Stomach (tissue), 9 donors: ENCODE data around the gene KRTAP9-4. TPM values are rescaled to one million over a fixed set of nuclear protein-coding genes. Genes with fewer than 3 reads are reported as not detected.
"Not testable (repeated sequence)": the region's sequence is repeated elsewhere in the genome, so short reads cannot be mapped to it uniquely, and the experiment has no call there.

ENCODE experiments used
- DNase-seq, 2 donors: peaks; one replicate each; pipeline versions ENCODE4 v3.0.0 to v3.0.0-alpha.2; 2013 to 2019
- H3K27ac ChIP-seq, 5 donors: fragments of 200-600 bp in 4 of 5; sonication (generic) in 4 of 5; one replicate each; pipeline ENCODE4 v1.5.1; 2013 to 2019; ENCODE audit warnings: mild to moderate bottlenecking in 1 of 5, moderate library complexity in 1 of 5
- H3K27me3 ChIP-seq, 3 donors: fragments of 200-600 bp; sonication (generic); one replicate each; pipeline ENCODE4 v1.5.1; 2017 to 2019; ENCODE audit warnings: mixed run types in 1 of 3
- H3K36me3 ChIP-seq, 4 donors: fragments of 200-600 bp; sonication (generic); 1 replicate in 3 of 4; 2 replicates in 1 of 4; pipeline ENCODE4 v1.5.1; 2016 to 2019
- H3K4me1 ChIP-seq, 4 donors: fragments of 200-600 bp; sonication (generic); one replicate each; pipeline ENCODE4 v1.5.1; 2016 to 2019
- H3K4me3 ChIP-seq, 4 donors: fragments of 200-600 bp; sonication (generic) in 3 of 4; one replicate each; pipeline ENCODE4 v1.5.1; 2016 to 2019; ENCODE audit warnings: mild to moderate bottlenecking in 1 of 4
- H3K9me3 ChIP-seq, 4 donors: fragments of 200-600 bp; sonication (generic); one replicate each; pipeline ENCODE4 v1.5.1; 2016 to 2019
- CTCF ChIP-seq, 7 experiments: fragments of 450-650 bp in 4 of 7; fragments of 200-600 bp in 3 of 7; sonication (generic) in 3 of 7; IDR thresholded peaks; one replicate each; pipeline ENCODE4 v1.5.1; 2016 to 2019; ENCODE audit warnings: antibody characterized with exemption in 7 of 7, control low read depth in 2 of 7, mild to moderate bottlenecking in 1 of 7
- EP300 ChIP-seq: sonication (generic); formaldehyde crosslinking; IDR thresholded peaks from one replicate; pipeline ENCODE4 v1.6.1; 2017; ENCODE audit warnings: antibody characterized with exemption
- POLR2A ChIP-seq, 4 donors: fragments of 450-650 bp; IDR thresholded peaks; one replicate each; pipeline ENCODE4 v1.6.1; 2016; ENCODE audit warnings: antibody characterized with exemption in 4 of 4, control low read depth in 2 of 4, mild to moderate bottlenecking in 1 of 4, moderate library complexity in 1 of 4
- POLR2AphosphoS5 ChIP-seq, 3 donors: sonication (generic); formaldehyde crosslinking; IDR thresholded peaks; one replicate each; pipeline ENCODE4 v1.6.1; 2016; ENCODE audit warnings: antibody characterized with exemption in 3 of 3
- WGBS, 5 donors: extraction: QIAGEN DNeasy Blood & Tissue Kit in 3 of 5; methylation state at CpG; one replicate each; pipeline versions ENCODE4 v1.1.5 to v1.1.7; 2013 to 2018; 5-methylcytosine and 5-hydroxymethylcytosine counted together
- intact Hi-C: fragments of 100-400 bp; cut with DNase I; formaldehyde crosslinking; loops from one replicate; pipeline ENCODE4 v1.15.1; 2023; ENCODE audit warnings: low total_unique reads
- polyA plus RNA-seq, 3 donors: library from polyadenylated mRNA; stranded (reverse); fragments of 200-250 nt; gene quantifications; one replicate each; pipeline ENCODE4 v1.2.3, GENCODE V29; 2013
- total RNA-seq, 5 donors: library from RNA; depleted of rRNA; stranded (reverse); fragments of >200 nt; gene quantifications; one replicate each; pipeline versions ENCODE4 v1.1.0 to v1.2.3, GENCODE V29; 2014 to 2016
- donor health status: healthy with polysubstance abuse.
- donor health status: Bipolar disorder and iron deficiency.
- donor health status: healthy.

Gene KRTAP9-4
- total and polyA plus RNA-seq, 8 donors, result not detected

GRCh38 chr17:41223821-41224220 is 25.7 kb upstream of the KRTAP9-4 start:
- Histone ChIP-seq H3K27ac (no peak overlapping the region), H3K27me3 (no peaks in the 10 kb centered on the region), H3K4me3 (no peak overlapping the region), H3K9me3 (peaks cover 0 to 3% (median 0%) of the 10 kb centered on the region in 4 donors), H3K36me3 (no peaks in the 10 kb centered on the region), H3K4me1 (no peaks in the 10 kb centered on the region)
- intact Hi-C loops, result no loop called here
- 71 to 79% (median 75%) methylated on average over 2 of the region's 2 CpGs for WGBS, 5 donors
- no peak for DNase-seq
- no peak for TF ChIP-seq POLR2A (IDR thresholded peaks at IDR 0.05)
- no peak for TF ChIP-seq POLR2AphosphoS5 (IDR thresholded peaks at IDR 0.05)
- TF ChIP-seq EP300, result no peak
- TF ChIP-seq CTCF (IDR thresholded peaks at IDR 0.05), result no peak

GRCh38 chr17:41226051-41226450 is 23.4 kb upstream of the KRTAP9-4 start:
- DNase-seq, result no peak
- no peak overlapping the region for H3K4me3 ChIP-seq

GRCh38 chr17:41226598-41227095 is 22.8 kb upstream of the KRTAP9-4 start, which contains the start of gene KRTAP9-2:
TSS of gene KRTAP9-2 (plus strand) at chr17:41226648. CDS start at chr17:41226655, 7 bp downstream.
- H3K27me3 ChIP-seq, H3K27ac ChIP-seq, H3K4me3 ChIP-seq, H3K4me1 ChIP-seq, DNase-seq, H3K9me3 ChIP-seq, intact Hi-C loops, H3K36me3 ChIP-seq: not testable (repeated sequence)
- WGBS, 5 donors, result 41 to 68% (median 55%) methylated on average over 2 to 3 of the region's 4 CpGs

More at GRCh38 chr17:41226051-41226450, 23.4 kb upstream of the KRTAP9-4 start:
- H3K27ac ChIP-seq, result no peak overlapping the region
- intact Hi-C loops, result no loop called here
- H3K27me3 ChIP-seq, result no peaks in the 10 kb centered on the region
- no peak for TF ChIP-seq POLR2AphosphoS5 (IDR thresholded peaks at IDR 0.05)
- no peak for TF ChIP-seq EP300
- no peak for TF ChIP-seq POLR2A (IDR thresholded peaks at IDR 0.05)
- TF ChIP-seq CTCF (IDR thresholded peaks at IDR 0.05), result no peak
- H3K9me3 ChIP-seq, result no peaks in the 10 kb centered on the region
- H3K4me1 ChIP-seq, result no peaks in the 10 kb centered on the region
- H3K36me3 ChIP-seq, result no peaks in the 10 kb centered on the region
- 89 to 95% (median 92%) methylated on average over 6 of the region's 6 CpGs for WGBS, 5 donors

- H3K27ac ChIP-seq, result no peak overlapping the region
- H3K9me3 ChIP-seq, result no peaks in the 10 kb centered on the region
- TF ChIP-seq POLR2A (IDR thresholded peaks at IDR 0.05) (no peak), POLR2AphosphoS5 (IDR thresholded peaks at IDR 0.05) (no peak), CTCF (IDR thresholded peaks at IDR 0.05) (no peak), EP300 (no peak)
- DNase-seq, result no peak
- H3K36me3 ChIP-seq, result no peaks in the 10 kb centered on the region
- H3K4me1 ChIP-seq, result no peaks in the 10 kb centered on the region
- peaks cover 0 to 16% (median 11%) of the 10 kb centered on the region in 3 donors for H3K27me3 ChIP-seq
- no peak overlapping the region for H3K4me3 ChIP-seq
- intact Hi-C loops, result no loop called here
Measured at GRCh38 chr17:41230094-41230493, 19.4 kb upstream of the KRTAP9-4 start.

GRCh38 chr17:41231731-41232130 is 17.8 kb upstream of the KRTAP9-4 start:
- WGBS, 5 donors, result 83 to 91% (median 89%) methylated on average over 6 of the region's 6 CpGs
- H3K27me3 ChIP-seq, result peaks cover 0 to 16% (median 11%) of the 10 kb centered on the region in 3 donors
- H3K4me3 ChIP-seq, result no peak overlapping the region
- no peaks in the 10 kb centered on the region for H3K36me3 ChIP-seq
- DNase-seq, result no peak
- intact Hi-C loops, result no loop called here
- no peak for TF ChIP-seq EP300
- TF ChIP-seq CTCF (IDR thresholded peaks at IDR 0.05), result no peak
- no peak for TF ChIP-seq POLR2AphosphoS5 (IDR thresholded peaks at IDR 0.05)
- TF ChIP-seq POLR2A (IDR thresholded peaks at IDR 0.05), result no peak
- no peak overlapping the region for H3K27ac ChIP-seq
- H3K4me1 ChIP-seq, result no peaks in the 10 kb centered on the region
- no peaks in the 10 kb centered on the region for H3K9me3 ChIP-seq

GRCh38 chr17:41232399-41233105 is 16.9 kb upstream of the KRTAP9-4 start, which contains the start of gene KRTAP9-3:
TSS of gene KRTAP9-3 (plus strand) at chr17:41232449. CDS start at chr17:41232502, 53 bp downstream.
- peaks cover 0 to 16% (median 11%) of the 10 kb centered on the region in 3 donors for H3K27me3 ChIP-seq
- WGBS, 5 donors, result 81 to 100% (median 85%) methylated on average over 1 of the region's 1 CpG
- H3K4me3 ChIP-seq, DNase-seq, H3K9me3 ChIP-seq, H3K36me3 ChIP-seq, intact Hi-C loops, H3K4me1 ChIP-seq, H3K27ac ChIP-seq: not testable (repeated sequence)

GRCh38 chr17:41237116-41237515 is 12.4 kb upstream of the KRTAP9-4 start:
- H3K4me1 ChIP-seq, H3K4me3 ChIP-seq, DNase-seq, intact Hi-C loops, H3K27ac ChIP-seq, H3K9me3 ChIP-seq, H3K36me3 ChIP-seq: not testable (repeated sequence)
- 61 to 77% (median 64%) methylated on average over 4 of the region's 4 CpGs for WGBS, 5 donors
- H3K27me3 ChIP-seq, result peaks cover 0 to 27% (median 18%) of the 10 kb centered on the region in 3 donors
